22Rv1 (cell line): Measurements from ENCODE around the gene CD36.

ENCODE experiments used
- H3K27ac ChIP-seq: fragments of 450-650 bp; 2 replicates; pipeline ENCODE4 v1.5.1; 2017
- CTCF ChIP-seq: fragments of 450-650 bp; IDR thresholded peaks from 2 replicates; pipeline ENCODE4 v1.5.1; 2017; ENCODE audit warnings: mild to moderate bottlenecking
- ZFX ChIP-seq: fragments of 450-650 bp; IDR thresholded peaks from 2 replicates; pipeline ENCODE4 v1.6.1; 2017; ENCODE audit warnings: antibody characterized with exemption, borderline replicate concordance

CD36 gene

GRCh38 chr7:80711531-80711930 is 73.1 kb downstream of the CD36 start:
- TF ChIP-seq ZFX (no peak), CTCF (no peak)
- H3K27ac ChIP-seq = no peak overlapping the region

GRCh38 chr7:80719261-80719660 is 80.8 kb downstream of the CD36 start:
- TF ChIP-seq CTCF (no peak), ZFX (no peak)
- H3K27ac ChIP-seq = no peak overlapping the region

GRCh38 chr7:80720146-80720545 is 81.7 kb downstream of the CD36 start:
- no peak overlapping the region for H3K27ac ChIP-seq
- TF ChIP-seq ZFX = no peak
- TF ChIP-seq CTCF = no peak

GRCh38 chr7:80721883-80722615 is 83.6 kb downstream of the CD36 start:
- TF ChIP-seq CTCF (no peak), ZFX (no peak)
- no peak overlapping the region for H3K27ac ChIP-seq

GRCh38 chr7:80722616-80723195 is 84.3 kb downstream of the CD36 start:
- H3K27ac ChIP-seq = no peak overlapping the region
- TF ChIP-seq ZFX (no peak), CTCF (no peak)

- no peak overlapping the region for H3K27ac ChIP-seq
Observed at GRCh38 chr7:80724249-80724871, 85.9 kb downstream of the CD36 start.

More at GRCh38 chr7:80724249-80724871, 85.9 kb downstream of the CD36 start:
- TF ChIP-seq CTCF (no peak), ZFX (no peak)
